Fibroblast of upper back skin (primary cell): Measurements from ENCODE around the gene CCER1.

Source experiments
- DNase-seq: peaks from one replicate; pipeline ENCODE4 v3.0.0-alpha.2; 2013

The CCER1 gene

DNA sequence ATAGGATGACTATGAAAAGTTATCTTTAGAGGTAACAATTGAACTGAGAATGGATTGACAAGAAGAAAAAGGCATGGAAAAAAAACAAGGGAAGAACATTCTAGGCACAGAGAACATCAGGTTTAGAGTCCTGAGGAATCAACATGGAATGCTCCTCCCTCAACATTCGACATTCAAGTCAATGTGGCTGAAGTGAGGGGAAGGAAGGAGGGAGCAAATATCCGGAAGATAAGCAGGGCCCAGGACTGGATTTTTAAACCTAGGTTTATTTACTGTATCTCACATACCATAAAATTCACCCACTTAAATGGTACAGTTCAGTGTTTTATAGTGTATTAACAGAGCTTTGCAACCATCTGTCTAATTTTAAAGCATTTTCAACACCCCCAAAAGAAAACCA lies 9.6 kb upstream of the CCER1 start:
- DNase-seq: no peak

DNA sequence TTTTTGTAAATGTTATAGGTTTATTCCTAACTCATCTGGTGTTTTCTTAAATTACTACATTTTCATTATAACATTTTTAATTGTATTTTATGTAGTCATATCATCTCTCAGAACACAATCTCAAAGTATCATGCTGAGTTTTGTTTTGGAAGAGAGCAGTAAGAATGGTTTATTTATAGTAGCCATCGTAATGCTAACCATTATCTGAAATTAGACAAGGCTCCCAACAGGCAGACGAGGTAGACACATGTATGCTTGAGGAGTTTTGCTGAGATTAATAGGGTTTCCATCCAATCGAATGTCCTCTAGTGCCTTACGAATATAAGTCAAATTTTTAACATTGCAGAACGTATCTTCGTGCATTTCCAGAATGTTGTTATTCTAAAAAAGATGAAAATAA lies 9.0 kb upstream of the CCER1 start:
- DNase-seq: no peak

DNA sequence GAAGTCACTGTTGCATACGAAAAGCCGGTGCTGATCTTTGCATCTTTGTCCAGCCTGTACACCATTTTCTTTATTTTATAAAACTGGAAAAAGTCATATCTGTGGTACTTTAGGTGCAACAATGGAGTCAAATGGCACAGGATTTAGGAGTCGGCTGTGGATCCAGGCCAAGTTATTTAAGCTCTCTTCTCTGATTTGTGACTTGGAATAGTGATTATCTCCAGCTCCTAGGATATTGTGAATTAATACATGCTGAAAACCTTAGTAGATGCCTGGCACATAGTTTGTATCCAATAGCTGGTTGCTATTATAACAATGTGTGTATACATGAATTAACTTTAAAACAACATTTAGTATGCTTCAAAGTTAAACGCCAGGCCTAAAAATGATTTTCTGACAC lies 6.2 kb upstream of the CCER1 start:
- no peak for DNase-seq

- peak; percentile 57 for DNase-seq
Observed at GRCh38 chr12:90959538-90960139, 4.7 kb upstream of the CCER1 start.

DNA sequence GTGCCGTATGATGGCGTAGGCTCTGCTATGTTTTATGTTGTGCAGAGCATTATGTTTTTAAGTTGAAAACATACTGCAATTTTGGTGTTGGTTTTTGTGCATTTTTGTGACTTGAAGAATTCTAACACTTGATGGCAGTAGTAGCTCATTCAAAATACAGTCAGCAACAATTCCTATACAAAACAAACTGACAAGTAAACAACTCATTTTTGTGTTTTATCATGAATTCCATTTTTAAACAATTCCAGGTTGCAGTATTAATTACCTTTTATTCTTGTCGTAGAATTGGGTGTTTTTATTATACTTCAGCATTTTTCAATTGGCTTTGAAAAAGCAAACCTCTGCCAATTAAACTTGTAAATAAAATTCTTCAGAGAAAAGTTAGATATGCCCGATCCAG lies 4.1 kb upstream of the CCER1 start:
- DNase-seq: no peak

DNA sequence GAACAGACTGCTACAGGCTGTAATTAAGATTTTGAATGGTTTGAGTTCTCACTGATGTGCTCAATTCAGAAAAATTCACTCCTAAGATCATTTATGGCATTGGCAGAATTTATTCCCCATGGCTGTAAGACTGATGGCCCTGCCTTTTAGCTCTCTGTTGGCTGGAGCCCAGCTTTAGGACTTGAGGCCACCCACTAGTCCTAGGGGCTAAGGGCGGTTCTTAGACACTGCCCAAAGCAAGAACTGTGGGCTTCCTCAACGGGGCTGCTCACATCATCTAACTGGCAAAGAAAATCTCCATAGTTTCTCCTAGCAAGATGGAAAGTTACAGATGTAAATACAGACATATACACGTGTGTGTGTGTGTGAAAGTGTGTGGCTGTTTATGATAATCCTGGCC lies 3.4 kb upstream of the CCER1 start:
- no peak for DNase-seq

GRCh38 chr12:90954428-90954827 lies 548 bp downstream of the CCER1 start:
- no peak for DNase-seq

DNA sequence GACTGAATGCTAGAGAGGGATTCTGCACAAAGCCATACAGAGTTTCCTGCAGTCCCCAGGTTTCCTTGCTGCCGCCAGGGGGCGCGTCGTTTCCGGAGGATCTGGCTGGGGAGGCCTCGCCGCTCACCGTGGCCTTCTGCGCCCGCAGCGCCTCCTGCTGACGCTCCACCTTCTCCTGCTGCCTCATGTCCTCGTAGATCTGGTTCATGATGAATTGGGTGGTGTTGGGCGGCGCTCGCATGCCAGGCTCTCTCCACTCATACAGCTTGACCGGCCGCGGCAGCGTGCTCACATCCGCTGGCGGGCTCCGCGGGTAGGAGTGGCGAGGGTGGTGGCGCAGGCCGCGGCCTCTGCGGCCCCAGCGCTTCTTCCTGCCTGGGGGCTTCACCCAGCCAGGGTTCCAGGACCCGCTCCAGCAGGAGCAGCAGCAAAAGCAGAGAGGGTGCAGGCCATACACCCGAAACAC lies 987 bp downstream of the CCER1 start:
- no peak for DNase-seq

DNA sequence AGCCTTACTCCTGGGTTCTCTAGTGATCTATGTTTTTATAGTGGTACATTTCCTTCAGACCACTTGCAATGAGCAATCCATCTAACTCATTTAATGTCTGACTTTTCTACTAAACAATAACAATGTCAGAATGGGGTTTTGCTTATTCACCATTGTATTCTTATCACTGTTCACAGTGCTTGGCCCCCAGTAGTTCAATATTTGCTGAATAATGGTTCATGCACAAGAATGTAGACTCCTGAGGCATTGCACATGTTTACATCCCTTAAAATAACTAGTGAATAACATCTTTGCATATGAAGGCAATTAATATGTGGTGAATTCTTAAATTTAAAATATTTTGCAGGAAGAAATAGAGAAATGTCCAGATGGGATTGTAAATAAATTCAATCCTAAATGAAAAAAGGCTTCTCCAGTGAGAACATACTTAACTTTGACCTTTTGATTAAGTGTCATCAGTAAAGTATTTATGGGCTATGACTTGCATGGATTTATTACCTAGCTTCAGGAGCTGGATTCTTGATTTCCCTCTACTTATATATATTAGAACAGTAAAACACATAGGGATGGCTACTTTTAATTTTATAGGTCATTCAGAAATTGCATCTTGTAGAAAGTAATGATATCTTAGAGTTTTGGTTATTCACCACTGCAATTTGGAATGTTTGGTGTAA lies 3.4 kb downstream of the CCER1 start:
- DNase-seq: no peak

GRCh38 chr12:90947869-90948268 lies 7.1 kb downstream of the CCER1 start:
- DNase-seq: no peak

- peak; percentile 57 for DNase-seq
Observed at GRCh38 chr12:90945070-90945649, 9.8 kb downstream of the CCER1 start.

- DNase-seq: peak; percentile 13
Observed at GRCh38 chr12:90943255-90943654, 11.7 kb downstream of the CCER1 start.

DNA sequence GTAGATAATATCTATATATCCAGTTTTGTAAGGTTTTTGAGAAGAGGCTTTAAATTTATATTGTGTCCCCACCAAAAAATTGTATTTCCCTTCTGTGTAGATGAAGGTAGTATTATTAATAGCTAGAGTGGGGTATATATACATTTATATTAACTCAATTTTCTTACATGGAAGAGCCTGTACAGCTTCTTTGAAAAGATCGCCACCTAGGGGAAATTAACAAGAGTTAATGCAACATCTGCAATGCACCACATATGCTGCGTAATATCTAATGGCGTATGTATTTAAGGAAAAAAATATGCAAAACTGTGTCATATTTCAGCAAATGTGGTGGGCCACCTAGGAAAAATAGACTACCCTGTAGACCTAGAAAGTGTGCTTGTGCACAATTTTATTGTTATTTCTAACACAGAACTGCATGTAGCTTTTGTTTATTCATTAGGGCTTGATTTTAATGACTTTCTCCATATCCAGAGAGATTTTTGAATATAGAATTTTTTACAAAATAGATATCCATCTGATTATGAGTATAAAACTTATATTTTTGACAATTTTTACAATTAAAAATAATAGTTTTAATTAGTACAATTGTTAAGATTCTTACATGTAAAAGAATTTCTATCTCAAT lies 14.0 kb downstream of the CCER1 start:
- DNase-seq: peak; percentile 78

DNA sequence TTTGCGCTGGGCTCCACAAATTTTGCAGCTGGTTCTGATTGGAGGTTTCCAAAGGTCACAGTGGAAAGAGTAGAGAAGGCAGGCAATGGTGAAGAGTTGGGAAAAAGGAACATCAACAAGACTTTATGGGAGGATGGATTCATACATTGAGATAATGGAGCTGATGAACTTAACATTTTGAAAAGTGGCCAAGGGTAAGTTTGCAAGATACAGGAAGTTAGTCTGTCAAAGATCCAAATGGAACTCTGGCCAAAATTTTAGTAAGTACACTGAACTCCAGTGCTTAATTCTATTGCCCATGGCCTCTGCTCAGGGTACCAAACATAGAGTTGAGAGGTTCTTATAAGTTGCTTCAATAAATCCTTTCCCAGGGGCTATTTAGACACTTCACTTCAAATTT lies 15.6 kb downstream of the CCER1 start:
- DNase-seq: peak; percentile 41

GRCh38 chr12:90938451-90938850 lies 16.5 kb downstream of the CCER1 start:
- peak; percentile 78 for DNase-seq

GRCh38 chr12:90937651-90938050 lies 17.3 kb downstream of the CCER1 start:
- DNase-seq: no peak

DNA sequence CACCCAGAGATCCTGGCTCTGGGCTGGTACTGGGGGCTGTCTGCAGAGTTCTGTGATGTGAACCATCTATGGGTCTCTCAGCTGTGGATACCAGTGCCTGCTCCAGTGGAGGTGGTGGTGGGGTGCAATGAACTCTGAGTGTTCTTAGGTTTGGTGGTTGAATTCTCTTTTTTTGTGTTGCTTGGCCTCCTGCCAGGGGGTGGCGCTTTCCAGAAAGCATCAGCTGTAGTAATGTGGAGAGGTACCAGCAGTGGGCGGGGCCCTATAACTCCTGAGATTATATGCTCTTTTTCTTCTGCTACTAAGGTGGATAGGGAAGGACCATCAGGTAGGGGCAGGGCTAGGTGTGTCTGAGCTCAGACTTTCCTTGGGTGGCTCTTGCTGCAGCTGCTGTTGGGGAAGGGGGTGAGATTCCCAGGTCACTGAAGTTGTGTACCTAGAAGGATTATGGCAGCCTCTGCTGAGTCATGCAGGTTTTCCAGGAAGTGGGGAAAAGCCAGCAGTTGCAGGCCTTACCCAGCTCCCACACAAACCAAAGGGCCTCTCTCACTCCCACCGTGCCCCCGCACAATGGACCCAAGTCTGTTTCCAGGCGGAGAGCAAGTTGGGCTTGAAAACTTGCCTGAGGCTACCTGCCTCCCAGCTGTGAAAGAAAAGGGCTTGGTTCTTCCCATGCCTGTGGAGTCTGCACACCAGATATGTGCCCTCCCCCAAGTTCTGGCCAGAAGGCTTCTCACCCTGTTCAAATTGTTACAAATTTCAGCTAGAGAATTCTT lies 18.6 kb downstream of the CCER1 start:
- no peak for DNase-seq

GRCh38 chr12:90925562-90925961 lies 29.4 kb downstream of the CCER1 start:
- DNase-seq: no peak

- DNase-seq: no peak
Observed at GRCh38 chr12:90924406-90924805, 30.6 kb downstream of the CCER1 start.

GRCh38 chr12:90922145-90922627 lies 32.8 kb downstream of the CCER1 start:
- peak; percentile 80 for DNase-seq

- DNase-seq: peak; percentile 36
Observed at GRCh38 chr12:90921536-90921935, 33.4 kb downstream of the CCER1 start.

GRCh38 chr12:90920222-90920621 lies 34.8 kb downstream of the CCER1 start:
- no peak for DNase-seq

DNA sequence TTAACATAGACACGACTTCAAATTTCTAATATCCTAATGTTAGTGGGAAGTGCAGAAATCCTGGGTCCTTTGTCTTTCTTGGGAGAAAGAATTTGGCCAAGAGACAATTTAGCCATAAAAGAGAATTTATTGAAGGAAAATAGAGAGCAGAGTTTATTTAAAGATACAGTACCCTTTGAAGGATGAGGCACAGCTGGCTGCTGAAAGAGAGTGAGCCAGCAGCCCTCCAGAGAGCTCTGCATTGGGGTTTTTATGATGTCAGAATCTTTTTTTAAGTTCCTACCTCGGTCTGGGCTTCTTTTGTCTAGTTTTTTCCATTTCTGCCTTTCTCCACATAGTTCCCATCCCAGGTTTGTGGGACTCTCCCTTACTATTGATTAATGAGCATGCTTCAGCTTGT lies 37.5 kb downstream of the CCER1 start:
- no peak for DNase-seq
